ENCODE results near the gene AHCYL2.
"Not testable (repeated sequence)": the region's sequence is repeated elsewhere in the genome, so short reads cannot be mapped to it uniquely, and the experiment has no call there.

The AHCYL2 gene

GRCh38 chr7:129298268-129298893 lies 73.6 kb downstream of the AHCYL2 start:
- peak; percentile 20 for DNase-seq

- no peak for DNase-seq
Observed at GRCh38 chr7:129299889-129300288, 75.1 kb downstream of the AHCYL2 start.

- DNase-seq, result not testable (repeated sequence)
Observed at GRCh38 chr7:129300299-129300698, 75.5 kb downstream of the AHCYL2 start.

- no peak for DNase-seq
Observed at GRCh38 chr7:129307592-129307991, 82.8 kb downstream of the AHCYL2 start.

GRCh38 chr7:129308047-129308446 lies 83.2 kb downstream of the AHCYL2 start:
- peak; percentile 38 for DNase-seq

GRCh38 chr7:129311429-129311828 lies 86.6 kb downstream of the AHCYL2 start:
- DNase-seq, result no peak

GRCh38 chr7:129313282-129313681 lies 88.5 kb downstream of the AHCYL2 start:
- no peak for DNase-seq

- no peak for DNase-seq
Observed at GRCh38 chr7:129315960-129316359, 91.1 kb downstream of the AHCYL2 start.

GRCh38 chr7:129317450-129317849 lies 92.6 kb downstream of the AHCYL2 start:
- no peak for DNase-seq

- DNase-seq, result no peak
Observed at GRCh38 chr7:129327076-129327475, 102.2 kb downstream of the AHCYL2 start.

- DNase-seq, result peak; percentile 59
Observed at GRCh38 chr7:129332254-129333035, 107.6 kb downstream of the AHCYL2 start.

GRCh38 chr7:129334473-129334872 lies 109.6 kb downstream of the AHCYL2 start:
- DNase-seq, result no peak

- no peak for DNase-seq
Observed at GRCh38 chr7:129338450-129338849, 113.6 kb downstream of the AHCYL2 start.

- no peak for DNase-seq
Observed at GRCh38 chr7:129341212-129341611, 116.4 kb downstream of the AHCYL2 start.

- DNase-seq, result no peak
Observed at GRCh38 chr7:129341816-129342806, 117.3 kb downstream of the AHCYL2 start.

- DNase-seq, result no peak
Observed at GRCh38 chr7:129343099-129343700, 118.4 kb downstream of the AHCYL2 start.

GRCh38 chr7:129347330-129347729 lies 122.5 kb downstream of the AHCYL2 start:
- no peak for DNase-seq

- DNase-seq, result no peak
Observed at GRCh38 chr7:129348023-129348740, 123.4 kb downstream of the AHCYL2 start.

GRCh38 chr7:129351320-129351719 lies 126.5 kb downstream of the AHCYL2 start:
- DNase-seq, result no peak

- DNase-seq, result peak; percentile 61
Observed at GRCh38 chr7:129353104-129353503, 128.3 kb downstream of the AHCYL2 start.

GRCh38 chr7:129354428-129355157 lies 129.8 kb downstream of the AHCYL2 start:
- no peak for DNase-seq
